Measurements from ENCODE around the gene ABCA10.

Gene ABCA10

DNA sequence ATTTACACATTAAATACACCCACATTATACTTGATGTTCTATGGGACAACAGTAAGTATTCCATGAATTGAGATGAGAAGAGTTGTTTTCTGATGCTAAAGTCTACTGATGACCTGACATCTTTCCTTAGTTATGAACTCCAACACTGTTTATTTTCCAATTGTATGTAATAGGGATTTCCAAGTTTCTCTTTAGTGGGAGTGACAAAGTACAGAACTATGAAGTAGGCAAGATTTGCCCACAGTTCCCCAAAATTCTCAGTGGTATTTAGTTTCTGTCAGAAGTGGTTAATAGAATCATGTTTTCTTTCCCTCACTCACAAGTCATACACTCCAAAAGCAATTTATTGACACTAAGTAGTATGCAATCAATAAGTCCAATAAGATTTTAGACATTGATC is 64.4 kb downstream of the ABCA10 start:
- no peak for DNase-seq

DNA sequence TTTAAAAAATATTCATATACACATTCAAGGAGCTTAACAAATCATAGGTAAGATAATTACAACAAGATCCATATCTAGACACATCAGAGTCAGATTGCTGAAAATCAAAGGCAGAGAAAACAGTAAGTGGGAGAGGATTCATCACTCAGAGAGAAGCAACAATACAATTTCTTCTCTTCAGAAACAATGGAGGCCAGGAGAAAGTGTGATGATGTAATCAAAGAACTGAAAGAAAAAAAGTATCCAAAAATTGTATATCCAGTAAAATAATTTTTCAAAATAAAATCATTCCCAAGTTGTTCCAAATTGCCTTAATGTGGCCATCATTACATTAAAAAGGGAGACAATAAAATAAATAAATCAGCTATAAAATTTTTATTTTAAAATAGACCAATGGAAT is 69.2 kb downstream of the ABCA10 start:
- no peak for DNase-seq

- DNase-seq: no peak
Observed at GRCh38 chr17:69154267-69154666, 74.4 kb downstream of the ABCA10 start.

DNA sequence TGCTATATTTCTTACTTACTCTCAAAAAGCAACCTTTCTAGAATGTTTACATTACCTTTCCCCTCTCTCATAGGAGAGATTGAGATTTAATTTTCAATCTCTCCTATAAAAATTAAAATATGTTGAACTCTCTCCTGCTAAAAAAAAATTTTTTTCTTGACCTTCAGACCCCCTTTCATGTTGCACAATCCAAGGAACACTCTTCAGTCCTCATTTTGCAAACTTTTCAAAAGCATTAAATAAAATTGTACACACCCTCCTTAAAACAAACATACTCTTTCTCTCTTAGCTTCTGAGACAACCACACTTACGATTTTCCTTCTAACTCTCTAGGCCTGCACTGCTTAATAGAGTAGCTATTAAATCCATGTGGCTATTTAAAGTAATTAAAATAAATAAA is 78.3 kb downstream of the ABCA10 start:
- DNase-seq: no peak

DNA sequence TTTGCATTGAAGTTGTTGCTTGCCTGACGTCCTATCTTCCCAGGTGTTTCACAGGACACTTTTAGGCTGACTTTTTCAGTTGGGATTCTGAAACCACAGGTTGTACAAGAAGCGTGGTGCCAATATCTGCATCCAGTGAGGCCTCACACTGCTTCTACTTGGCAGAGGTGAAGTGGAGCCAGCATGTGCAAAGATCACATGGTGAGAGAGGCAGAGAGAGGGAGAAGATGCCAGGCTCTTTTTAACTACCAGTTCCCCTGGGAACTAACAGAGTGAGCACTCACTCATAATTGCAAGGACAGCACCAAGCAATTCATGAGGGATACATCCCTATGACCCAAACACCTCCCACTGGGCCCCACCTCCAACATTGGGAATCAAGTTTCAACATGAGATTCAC is 81.2 kb downstream of the ABCA10 start:
- DNase-seq: no peak

DNA sequence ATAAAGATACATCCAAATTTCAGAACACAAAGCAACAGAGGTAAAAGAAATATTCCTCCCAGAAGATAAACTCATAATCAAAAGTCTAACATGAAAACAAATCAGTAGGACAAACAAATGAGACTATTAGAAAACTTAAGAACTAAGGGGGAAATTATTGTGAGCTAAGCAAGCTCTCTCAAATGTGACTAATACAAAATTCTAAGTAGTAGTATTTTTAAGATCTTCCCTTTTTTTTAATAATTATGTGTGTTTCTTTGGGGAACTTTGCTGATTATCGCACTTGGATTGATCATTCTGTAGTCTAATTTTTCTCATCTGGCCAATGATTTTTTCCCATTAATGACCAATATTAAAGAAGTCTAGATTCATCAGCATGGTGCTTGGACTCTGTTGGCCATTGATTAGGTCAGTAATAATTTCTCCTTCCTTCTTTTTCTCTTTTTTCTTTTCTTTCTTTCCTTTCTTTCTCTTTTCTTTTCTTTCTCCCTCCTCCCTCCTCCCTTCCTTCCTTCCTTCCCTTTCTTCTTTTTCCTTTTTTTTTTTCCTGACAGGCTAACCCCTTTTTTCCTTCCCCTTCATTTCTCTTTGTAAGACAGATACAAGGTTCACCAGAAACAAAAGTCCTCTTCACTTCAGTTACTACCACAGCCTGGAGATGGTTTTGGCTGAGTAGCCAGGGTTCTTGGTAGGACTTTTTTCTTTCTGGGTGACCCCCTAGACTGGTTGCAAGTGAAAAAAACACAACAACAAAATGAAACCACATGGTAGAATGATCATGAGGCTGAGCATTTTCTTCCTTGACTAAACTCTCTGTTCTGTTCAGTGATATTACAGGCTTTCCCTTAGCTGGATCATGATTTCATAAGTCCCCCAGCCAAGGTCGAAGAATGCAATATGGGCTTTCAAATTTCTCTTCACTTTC is 84.0 kb downstream of the ABCA10 start:
- no peak for DNase-seq

GRCh38 chr17:69143683-69144231 is 84.9 kb downstream of the ABCA10 start:
- no peak for DNase-seq

DNA sequence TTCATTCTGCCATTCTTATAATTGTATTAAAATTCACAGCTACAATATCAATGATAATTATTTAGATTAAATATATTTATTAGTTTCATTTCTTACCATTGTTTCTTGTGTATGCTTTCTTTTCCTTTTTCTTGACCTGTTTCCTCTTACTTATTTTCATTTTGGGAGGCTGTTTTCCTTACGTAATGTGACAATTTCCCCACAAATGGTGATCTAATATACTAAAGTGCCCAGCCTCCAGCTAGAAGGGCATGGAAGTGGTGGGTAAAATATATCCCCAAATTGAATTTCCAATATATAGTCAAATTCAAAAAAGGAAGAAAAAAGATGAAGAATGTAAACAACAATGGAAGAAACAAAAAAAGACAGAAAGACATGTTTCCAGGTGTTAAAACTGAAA is 85.5 kb downstream of the ABCA10 start:
- DNase-seq: no peak

DNA sequence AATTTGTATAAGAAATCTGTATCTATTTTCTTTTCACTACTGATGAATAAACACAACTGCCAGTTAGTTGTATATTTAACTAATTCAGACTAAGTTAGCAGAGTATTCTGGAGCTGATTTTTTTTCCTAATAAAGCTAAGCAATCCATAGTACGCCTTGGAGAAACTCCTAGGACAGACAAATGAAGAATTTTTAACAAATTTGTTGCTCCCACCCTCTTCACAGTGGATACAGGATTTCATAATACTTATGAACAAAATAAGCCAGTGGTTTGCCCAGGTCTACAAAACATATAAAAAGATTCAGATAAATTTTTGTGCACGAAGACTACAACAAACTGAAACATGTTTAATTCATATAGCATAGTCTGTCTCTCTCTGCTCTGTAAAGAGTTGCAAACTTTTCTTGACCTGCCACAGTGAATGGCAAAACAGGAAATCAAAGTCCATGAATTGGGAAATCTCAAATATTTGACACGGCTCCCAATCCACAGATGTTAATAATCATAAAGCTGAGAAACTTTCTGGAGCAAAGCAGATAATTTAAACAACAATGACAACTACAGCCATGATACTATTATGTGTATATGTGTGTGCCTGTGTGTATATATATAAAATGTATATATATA is 86.3 kb downstream of the ABCA10 start:
- no peak for DNase-seq

GRCh38 chr17:69141431-69142174 is 87.0 kb downstream of the ABCA10 start, which contains the start of gene ABCA6:
TSS of gene ABCA6 (minus strand) at chr17:69141895. CDS start at chr17:69140703, 1,192 bp downstream.
- no peak for DNase-seq

DNA sequence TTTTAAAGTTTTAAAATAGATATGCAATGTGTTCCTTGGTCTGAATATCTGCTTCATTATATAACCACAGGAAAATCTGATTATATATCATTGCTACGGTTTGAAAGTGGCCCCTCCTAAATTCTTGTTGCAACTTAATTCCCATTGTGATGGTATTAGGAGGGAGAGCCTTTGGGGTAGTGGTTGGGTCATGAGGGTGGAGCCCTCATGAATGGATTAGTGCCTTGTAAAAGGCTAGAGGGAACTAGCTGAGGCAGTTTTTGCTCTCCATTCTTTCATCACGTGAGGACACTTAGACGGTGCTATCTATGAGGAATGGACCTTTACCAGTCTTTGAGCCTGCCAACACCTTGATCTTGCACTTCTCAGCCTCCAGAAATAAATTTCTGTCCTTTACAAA is 94.5 kb downstream of the ABCA10 start:
- no peak for DNase-seq

GRCh38 chr17:69130627-69131296 is 97.9 kb downstream of the ABCA10 start:
- no peak for DNase-seq

DNA sequence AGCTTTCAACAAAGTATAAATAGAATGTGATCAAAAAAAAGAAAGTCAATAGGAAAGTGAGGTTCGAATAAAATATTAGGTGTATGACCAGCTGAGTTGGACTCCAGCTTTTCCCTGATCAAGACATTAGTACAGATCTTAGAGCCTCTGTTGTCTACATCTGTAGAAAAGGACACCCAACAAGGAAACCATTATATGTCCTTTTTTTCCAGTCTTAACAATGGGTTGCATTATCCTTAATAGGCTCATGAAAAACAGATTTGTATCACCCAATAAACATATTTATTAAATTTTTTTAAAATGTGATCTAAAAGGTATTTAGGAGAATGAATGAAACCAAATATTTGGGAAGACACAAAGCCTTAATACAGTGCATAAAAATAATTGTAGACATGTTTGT is 105.0 kb downstream of the ABCA10 start:
- no peak for DNase-seq

- DNase-seq: no peak
Observed at GRCh38 chr17:69122065-69122464, 106.6 kb downstream of the ABCA10 start.

- no peak for DNase-seq
Observed at GRCh38 chr17:69117855-69118784, 110.5 kb downstream of the ABCA10 start.

- no peak for DNase-seq
Observed at GRCh38 chr17:69111794-69112193, 116.8 kb downstream of the ABCA10 start.

DNA sequence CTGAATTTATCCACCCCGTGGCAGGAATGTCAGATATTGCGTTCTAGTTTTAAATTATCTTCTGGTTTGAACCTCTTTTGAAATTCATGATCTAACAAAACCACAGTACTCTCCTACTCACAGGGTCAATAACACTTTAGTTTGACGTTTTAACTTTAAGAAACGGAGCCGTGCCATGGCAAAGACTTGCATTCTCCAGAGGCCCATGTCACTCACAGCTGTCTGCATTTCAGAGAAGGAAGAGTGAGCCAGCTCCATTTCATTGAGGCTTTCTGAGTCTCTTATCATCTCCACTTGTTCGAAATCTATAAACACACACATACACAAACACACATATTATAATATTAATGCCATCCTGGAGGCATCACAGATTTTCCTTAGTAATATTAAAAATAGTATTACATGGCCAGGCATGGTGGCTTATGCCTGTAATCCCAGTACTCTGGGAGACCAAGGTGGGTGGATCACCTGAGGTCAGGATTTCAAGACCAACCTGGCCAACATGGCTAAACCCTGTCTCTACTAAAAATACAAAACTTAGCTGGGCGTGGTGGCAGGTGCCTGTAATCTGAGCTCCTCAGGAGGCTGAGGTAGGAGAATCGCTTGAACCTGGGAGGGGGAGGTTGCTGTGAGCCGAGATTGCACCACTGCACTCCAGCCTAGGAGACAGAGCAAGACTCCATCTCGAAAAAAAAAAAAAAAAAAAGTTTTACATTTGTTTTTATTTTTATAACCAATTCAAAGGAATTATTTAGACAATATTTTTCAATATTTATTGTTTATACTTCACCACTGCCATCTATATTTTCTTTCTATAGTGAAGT is 122.5 kb downstream of the ABCA10 start:
- DNase-seq: no peak

DNA sequence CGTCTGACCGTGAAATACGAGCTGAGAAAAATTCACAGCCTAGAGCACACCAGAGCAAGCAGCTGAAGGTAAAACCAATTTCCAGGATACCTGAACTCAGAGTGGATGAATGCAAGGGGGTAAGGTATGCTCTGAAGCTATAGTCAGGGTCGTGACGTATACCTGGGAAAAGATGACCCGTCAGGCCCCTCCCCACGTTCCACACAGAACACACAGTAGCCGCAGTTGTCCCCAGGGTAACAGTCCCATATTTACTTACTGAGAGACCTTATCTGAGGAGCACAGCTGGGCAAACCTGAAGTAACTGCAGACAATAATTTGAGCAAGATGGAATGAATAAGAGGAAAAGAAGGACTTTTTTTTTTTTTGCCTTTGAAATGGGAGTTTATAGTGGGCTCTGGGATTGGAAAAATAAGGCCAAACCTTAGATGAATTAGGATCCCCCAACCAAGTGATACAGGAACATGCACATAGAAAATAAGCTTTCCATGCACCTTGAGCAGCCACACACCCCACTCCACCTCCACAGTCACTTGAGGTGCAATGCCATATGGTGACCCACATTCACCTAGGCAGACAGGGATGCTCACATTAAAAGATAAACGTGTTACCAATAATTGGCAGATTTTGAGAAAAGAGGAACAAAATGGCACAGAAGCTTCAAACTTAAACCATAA is 124.9 kb downstream of the ABCA10 start:
- no peak for DNase-seq

GRCh38 chr17:69098625-69099024 is 130.0 kb downstream of the ABCA10 start:
- no peak for DNase-seq

Measured in NCI-H1105 treated with DMSO at 0.1 percent for 48 hours (cell line).